ENCODE results near the gene ATP1B2.
"Not testable (repeated sequence)": the region's sequence is repeated elsewhere in the genome, so short reads cannot be mapped to it uniquely, and the experiment has no call there.

Gene ATP1B2

DNA sequence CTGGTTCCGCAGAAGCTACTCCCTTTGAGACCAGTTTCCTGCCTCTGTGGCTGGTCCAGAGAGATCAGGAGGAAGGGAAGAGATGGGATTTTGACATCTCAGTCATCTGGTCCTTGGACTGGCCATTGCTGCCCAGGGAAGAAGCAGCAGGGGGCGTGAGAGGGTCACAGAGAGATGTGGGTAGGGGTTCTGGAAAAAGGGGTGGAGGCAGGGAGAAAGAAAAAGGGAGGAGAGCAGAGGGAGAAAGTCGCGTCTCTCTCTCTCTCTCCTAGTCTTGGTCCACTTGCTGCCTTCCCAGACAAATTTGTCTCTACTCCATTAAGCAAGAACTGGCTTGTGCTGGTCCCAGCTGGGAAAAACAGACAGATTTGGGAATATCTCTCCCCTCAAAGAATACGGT lies 16.3 kb upstream of the ATP1B2 start:
- DNase-seq (ENCODE audit: low read depth, low spot score) = no peak

DNA sequence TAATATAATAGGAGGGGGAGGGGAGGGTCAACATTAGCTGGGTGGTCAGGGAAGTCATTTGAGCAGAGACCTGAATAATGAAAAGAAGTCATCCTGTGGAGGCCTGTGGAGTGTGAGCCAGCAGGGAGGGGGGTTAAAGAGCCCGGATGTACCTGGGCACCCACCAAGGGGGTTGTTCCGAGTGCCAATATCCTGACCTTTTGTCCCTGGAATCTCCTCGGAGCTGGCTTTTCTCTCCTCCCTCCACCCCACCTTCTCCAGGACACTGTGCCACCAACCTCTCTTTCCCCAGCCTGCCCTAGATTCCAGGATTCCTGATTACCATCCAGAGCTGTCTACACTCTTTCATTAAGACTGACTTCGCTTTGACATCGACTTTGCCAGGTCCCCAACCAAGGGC lies 14.6 kb upstream of the ATP1B2 start:
- no peak for DNase-seq (ENCODE audit: low read depth, low spot score)

DNA sequence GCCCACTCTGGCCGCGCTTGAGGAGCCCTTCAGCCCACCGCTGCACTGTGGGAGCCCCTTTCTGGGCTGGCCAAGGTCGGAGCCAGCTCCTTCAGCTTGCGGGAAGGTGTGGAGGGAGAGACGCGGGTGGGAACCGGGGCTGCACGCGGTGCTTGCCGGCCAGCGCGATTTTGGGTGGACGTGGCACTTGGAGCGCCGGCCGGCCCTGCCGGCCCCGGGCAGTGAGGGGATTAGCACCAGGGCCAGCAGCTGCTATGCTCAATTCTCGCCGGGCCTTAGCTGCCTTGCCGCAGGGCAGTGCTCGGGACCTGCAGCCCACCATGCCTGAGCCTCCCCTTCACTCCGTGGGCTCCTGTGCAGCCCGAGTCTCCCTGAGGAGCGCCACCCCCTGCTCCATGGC lies 9.9 kb upstream of the ATP1B2 start:
- no peak for DNase-seq (ENCODE audit: low read depth, low spot score)

DNA sequence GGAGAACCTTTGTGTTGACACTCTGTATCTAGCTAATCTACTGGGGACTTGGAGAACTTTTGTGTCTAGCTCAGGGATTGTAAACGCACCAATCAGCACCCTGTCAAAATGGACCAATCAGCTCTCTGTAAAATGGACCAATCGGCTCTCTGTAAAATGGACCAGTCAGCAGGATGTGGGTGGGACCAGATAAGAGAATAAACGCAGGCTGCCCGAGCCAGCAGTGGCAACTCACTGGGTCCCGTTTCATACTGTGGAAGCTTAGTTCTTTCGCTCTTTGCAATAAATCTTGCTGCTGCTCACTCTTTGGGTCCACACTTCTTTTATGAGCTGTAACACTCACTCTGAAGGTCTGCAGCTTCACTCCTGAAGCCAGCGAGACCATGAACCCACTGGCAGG lies 9.1 kb upstream of the ATP1B2 start:
- DNase-seq (ENCODE audit: low read depth, low spot score) = not testable (repeated sequence)

DNA sequence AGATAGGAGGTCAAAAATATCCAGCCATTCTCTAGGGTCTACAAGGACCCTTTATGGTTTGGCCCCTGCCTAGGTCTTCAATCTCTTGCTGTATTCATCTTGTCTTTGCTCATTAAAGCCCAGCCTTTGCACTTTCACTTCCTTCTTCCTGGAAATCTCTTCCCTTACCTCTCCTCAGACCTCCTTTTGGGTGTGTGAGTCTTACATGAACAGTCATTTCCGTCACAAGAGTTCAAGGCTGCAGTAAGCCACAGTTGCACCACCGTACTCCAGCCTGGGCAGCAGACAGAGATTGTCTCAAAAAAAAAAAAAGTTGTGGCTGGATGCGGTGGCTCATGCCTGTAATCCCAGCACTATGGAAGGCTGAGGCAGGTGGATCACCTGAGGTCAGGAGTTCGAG lies 6.0 kb upstream of the ATP1B2 start:
- no peak for DNase-seq (ENCODE audit: low read depth, low spot score)

DNA sequence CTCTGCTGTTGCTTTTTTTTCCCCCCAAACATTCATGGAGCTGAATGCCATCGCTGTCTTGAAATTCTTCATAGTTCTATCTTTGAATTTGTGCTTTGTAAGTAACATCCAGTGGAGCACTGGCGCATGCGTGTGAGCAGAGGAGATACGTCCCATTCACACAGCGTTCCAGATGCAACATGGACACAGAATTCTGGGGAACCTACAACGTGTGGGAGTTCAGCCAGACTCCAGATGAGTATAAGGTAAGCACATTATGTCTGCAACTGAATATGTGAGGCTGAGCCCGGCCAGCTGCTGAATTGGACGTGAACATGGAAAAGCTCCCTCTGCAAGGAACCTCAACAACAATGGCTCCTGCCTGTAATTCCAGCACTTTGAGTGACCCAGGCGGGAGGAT lies 4.3 kb upstream of the ATP1B2 start:
- no peak for DNase-seq (ENCODE audit: low read depth, low spot score)

DNA sequence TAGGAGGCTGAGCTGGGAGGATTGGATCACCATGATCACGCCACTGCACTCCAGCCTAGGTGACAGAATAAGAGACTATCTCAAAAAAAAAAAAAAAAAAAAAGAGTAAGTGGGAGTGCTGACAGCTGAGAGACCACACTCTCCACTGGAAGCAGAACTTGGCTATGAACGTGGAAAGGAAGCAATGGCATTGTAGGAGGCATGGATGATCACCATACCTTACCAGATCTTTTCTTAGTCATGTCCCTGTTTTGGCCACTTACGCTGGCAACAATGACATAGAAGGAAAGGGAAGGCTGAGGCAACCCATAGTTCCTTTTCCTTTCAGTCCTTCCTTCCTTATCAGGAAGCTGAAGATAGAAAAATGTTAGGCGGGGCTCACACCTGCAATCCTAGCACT lies 3.7 kb upstream of the ATP1B2 start:
- no peak for DNase-seq (ENCODE audit: low read depth, low spot score)

DNA sequence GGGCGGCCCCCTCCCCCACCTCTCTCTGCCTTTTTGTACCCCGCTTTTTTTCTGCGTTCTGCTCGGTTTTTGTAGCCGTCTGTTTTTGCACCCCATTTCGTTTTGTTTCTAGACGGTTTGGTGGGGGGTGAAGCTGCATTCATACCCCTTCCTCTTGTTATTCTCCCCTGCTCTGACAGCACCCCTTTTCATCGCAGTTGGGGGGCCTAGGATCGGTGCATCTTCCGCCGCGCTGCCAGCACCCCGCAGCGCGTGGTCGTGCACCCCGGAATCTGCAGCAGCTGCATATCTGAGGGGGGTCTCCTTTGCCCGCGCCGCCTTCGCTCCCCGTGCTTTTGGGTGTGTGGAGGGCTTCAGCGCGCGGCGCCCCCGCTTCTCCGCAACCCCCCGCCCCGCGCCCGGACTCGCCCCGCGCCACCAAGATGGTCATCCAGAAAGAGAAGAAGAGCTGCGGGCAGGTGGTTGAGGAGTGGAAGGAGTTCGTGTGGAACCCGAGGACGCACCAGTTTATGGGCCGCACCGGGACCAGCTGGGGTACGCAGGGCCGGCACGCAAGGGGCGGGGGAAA lies 455 bp downstream of the ATP1B2 start:
- no peak for DNase-seq (ENCODE audit: low read depth, low spot score)

DNA sequence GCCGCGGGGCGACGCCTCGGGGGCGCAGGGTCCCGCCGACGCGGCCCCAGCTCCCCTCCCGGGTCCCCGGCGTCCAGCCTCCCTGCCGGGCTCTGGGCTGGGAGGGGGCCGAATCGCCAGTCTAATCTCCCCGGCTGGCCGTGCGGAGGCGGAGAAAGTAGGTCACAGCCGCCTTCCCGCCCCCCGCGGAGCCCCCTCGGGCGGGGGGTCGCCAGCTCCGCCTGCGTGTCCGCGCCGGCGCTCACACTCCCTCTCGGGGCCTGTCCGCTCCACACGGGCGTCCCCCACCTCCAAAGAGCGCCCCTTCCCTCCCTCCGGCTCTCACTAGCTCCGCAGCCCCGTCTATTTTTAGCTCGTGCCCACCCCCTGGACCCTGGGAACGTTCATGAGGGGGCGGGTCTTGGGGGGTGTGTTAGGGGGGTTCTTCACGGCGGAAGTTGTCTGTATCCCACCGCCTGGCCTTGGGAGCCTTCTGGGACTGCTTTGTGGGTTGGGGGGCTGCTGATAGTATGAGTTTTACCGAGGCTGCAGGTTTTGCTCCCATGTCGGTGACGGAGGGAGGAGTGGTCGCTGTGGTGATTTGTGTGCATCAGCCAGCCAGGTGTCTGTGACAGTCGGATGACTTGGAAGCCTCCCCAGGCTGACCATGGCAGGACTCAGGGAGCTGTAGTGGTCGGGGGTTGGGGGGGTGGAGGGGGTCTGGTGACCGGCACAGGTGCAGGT lies 1.1 kb downstream of the ATP1B2 start:
- no peak for DNase-seq (ENCODE audit: low read depth, low spot score)

DNA sequence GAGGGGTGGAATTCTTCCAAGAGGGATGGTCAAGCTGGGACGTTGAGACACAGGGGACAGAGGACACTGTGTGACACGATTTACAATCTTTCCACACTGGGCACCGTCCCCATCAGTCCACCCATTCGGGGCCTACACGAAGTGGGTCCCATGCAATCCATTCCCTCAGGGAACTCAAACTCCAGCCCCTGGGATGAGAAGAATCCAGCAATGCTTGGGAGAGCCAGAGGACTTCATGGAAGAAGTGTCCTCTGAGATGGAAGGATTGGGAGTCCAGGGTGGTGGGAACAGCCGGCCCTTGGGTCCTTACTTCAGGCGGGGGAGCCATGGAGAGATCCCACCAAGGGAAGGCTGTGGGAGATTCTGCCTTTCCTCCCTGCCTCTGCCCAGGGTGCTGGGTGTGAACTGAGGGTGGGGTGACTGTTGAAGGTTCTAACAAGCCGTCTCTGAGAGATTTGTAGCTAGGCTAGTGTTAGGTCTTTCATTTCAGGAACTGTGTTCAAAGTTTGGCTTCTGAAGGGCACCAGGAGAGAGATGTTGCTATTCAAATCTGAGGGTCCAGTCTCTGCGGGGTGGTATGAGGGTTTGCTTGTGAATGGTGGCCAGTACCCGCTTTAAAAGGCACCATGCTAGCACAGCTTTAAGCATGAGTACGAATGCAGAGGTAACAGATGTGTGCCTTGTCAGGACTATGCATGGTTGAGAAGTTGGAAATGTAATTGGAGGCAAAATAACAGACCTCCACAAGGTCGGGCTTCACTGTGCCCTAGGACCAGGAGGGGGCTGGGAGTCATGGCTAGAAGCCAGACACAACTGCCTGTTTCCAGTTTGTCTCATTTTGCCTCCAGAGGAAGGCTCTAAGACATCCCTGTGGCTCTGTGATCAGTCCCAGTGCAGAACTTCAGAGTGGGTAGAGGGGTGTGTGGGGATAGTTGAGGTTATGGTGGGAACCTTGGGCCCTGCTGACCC lies 1.9 kb downstream of the ATP1B2 start:
- no peak for DNase-seq (ENCODE audit: low read depth, low spot score)

DNA sequence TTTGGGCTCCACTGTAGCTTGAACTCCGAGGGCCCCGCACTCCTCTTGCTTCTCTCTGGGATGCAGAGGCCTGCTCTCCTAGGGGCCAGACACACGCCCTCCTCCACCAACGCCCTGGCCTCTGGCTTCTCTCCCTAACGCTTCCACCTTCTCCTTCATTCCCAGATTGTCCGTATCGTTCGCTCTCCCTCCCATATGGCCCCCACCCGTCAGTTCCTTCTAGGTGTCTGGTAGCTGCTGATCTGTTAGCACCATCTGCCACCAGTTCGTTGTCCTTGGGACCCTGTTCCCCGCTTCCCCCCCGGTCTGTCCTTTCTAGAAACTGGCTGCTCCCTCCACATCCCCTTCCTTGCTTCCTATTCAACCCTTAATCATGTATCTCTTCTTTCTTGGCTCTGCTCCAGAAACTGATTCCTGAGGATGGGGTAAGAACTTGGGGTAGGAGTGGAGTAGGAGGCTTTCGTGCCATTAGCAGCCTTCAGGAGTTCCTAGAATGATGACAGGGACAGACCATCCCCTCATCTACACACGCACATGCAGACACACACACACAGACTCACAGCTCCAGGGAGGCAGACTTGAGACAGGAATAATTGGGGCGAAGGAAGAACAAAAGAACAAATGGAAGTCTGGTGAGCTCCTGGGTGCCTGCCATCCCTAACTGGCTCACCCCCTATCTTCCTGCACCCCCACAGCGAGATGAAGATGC lies 4.3 kb downstream of the ATP1B2 start:
- no peak for DNase-seq (ENCODE audit: low read depth, low spot score)

DNA sequence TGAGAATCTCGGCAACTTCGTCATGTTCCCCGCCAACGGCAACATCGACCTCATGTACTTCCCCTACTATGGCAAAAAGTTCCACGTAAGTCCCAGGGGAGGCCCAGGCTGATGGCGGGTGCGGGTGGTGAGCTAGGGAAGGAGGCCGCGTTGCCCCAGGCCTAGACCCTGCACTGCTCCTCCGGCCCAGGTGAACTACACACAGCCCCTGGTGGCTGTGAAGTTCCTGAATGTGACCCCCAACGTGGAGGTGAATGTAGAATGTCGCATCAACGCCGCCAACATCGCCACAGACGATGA lies 4.8 kb downstream of the ATP1B2 start:
- no peak for DNase-seq (ENCODE audit: low read depth, low spot score)

DNA sequence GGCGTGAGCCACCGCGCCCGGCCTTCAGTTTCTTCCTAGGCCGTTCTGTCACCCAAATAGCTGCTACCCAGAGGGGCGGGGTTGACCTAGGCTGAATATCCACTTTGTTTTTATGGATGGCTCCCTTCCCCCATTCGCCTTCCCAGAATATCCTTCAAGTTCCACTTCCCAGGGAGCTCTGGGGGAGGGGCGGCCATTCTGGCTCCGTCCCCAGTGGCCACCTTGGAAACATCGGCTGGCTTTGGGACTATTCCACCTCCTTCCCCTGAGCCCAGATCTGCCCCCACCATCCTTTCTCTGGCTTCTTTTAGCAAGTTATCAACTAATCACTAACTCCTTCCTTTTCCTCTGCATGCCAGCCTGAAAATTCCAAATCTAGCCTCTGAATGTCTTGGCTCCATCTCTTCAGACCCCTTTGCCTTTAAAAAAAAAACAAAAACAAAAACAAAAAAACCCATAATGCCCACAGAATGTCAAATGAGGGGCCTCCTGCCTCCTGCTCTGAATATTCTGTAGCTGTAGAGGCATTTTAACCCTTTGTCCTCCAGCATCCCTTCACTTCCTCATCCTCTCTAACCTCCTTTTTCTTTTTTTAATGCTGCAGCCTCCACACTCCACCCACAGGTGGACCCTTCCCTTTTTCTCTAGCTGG lies 6.4 kb downstream of the ATP1B2 start:
- DNase-seq (ENCODE audit: low read depth, low spot score) = no peak

DNA sequence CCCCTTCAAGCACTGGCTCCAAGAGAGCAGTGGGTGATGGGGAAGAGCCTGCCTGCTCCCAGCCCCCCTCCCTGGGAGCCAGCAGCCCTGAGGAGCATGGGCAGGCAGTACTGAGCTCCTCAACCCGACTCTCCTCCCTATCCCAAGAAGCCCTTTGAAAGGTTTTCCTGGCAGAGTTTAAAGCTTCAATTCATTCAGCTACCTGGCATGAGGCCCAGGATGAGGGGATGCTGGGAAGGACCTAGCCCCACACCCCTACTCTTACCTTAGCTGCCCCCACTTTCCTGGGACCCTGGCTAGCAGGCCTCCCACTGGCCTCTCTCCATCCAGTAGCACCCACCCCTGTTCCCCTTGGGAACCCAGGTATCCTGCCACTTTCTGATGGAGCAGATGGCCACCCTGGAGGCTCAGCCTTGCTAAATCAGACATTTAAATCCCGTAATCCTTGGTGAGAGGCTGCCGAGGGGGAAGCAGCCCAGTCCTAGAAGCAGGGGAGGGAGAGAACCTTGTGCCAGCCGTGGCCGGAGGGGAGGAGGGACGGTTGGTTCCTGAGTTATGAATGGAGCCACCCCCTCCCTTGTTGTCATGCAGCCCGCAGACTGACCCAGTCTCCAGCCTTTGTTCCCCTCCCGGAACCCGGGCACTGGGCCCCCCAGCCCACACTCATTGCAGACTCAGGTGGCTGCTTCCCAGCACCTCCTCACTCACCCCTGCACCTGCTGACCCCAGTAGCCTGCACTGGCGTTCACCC lies 17.1 kb downstream of the ATP1B2 start:
- DNase-seq (ENCODE audit: low read depth, low spot score) = no peak

DNA sequence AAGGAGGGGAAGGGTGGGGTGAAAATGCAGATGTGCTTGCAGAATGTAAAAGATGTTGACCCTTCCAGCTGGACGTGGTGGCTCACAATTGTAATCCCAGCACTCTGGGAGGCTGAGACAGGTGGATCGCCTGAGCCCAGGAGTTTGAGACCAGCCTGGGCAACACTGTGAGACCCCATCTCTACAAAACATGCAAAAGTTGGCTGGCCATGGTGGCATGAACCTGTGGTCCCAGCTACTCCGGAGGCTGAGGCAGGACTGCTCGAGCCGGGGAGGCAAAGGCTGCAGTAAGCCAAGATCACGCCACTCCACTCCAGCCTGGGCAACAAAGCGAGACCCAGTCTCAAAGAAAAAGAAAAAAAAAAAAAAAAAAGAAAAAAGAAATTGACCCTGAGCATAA lies 17.8 kb downstream of the ATP1B2 start:
- DNase-seq (ENCODE audit: low read depth, low spot score) = no peak

DNA sequence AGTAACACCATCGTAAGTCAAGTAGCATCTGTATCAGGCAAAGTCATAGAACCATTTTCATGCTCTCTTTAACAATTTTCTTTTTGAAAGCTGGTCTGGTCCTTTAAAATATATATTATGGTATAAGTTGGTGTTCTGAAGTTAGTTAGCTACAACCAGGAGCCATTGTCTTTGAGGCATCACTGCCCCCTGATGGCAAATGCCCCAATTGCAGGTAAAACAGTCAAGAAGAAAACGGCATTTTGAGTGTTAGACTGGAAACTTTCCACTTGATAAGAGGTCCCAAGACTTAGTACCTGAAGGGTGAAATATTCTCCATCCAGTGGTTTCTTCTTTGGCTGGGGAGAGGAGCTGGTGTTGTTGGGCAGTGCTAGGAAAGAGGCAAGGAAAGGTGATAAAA lies 22.5 kb downstream of the ATP1B2 start:
- no peak for DNase-seq (ENCODE audit: low read depth, low spot score)

DNA sequence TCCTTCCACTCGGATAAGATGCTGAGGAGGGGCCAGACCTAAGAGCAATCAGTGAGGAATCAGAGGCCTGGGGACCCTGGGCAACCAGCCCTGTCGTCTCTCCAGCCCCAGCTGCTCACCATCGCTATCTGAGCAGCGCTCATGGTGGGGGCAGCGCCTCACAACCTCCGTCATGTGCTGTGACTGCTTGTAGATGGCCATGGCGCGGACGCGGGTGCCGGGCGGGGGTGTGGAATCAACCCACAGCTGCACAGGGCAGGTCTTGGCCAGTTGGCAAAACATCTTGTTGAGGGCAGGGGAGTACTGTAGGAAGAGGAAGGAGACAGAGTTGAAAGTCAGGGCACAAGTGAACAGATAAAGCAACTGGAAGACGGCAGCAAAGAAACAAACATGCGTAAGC lies 24.2 kb downstream of the ATP1B2 start:
- no peak for DNase-seq (ENCODE audit: low read depth, low spot score)

DNA sequence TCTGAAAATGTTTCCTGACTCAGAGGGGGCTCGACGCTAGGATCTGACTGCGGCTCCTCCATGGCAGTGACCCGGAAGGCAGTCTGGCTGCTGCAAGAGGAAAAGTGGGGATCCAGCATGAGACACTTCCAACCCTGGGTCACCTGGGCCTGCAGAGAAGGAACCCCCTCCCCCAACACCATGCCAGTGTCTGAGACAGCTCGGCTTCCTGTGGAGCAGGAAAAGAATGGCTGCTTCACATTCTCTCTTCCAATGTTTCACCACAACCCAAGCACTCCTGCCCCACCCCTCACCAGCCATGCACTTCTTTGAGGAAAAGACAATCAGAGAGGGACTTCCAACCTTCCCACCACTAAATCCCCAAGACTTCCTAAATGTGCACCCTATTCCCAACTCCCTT lies 25.8 kb downstream of the ATP1B2 start:
- DNase-seq (ENCODE audit: low read depth, low spot score) = no peak

DNA sequence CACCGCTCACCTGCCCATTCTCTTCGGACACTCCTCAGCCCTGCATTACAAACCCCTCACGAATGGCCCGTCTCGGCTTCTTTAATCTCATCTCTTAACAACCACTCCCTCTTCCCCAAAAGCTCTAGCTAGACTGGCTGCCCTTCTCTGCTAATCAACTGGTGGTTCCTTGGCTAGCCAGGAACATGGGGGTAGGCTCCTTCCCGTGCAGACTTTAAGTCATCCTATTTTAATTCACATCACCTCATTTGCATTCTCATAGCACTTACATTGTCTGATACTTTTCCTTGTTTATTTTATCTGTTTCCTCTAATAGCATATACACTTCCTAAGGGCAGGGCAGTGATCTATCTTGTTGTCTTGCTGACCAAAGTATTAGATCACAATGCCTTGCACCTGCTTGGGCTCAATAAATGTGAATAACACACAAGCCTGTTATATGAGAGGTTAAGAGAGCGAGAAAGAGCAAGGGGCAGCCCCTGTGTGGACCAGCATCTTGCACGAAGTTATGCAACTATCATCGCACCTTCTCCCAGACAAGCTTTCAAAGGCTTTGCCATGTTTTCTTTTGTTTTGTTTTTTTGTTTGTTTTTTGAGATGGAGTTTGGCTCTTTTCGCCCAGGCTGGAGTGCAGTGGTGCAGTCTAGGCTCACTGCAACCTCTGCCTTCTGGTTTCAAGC lies 26.8 kb downstream of the ATP1B2 start:
- no peak for DNase-seq (ENCODE audit: low read depth, low spot score)

DNA sequence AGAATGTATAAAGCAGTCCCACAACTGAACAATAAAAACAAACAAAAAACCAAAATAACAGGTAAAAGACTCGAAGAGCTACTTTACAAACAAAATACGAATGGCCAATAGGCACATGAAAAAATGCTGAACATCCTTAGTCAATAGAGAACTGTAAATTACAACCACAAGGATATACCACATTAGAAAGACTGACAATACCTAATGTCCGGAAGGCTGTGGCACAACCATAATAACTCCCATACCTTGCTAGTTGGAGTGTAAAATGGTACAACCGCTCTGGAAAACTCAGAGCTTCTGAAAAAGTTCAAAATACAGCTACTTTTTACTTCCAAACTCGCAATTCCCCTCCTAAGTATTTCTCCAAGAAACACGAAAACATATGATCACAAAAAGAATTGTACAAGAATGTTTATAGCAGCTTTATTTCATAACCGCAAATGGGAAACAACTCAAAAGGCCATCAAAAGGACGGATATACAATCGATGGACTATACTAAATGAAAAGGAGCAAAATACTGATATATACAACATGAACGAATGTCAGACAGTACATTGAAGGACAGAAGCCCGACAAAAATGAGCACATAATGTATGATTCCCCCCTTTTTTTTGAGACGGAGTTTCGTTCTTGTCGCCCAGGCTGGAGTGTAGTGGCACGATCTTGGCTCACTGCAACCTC lies 34.3 kb downstream of the ATP1B2 start:
- no peak for DNase-seq (ENCODE audit: low read depth, low spot score)

Measured in activated CD4-positive, CD25-positive, alpha-beta regulatory T cell treated with anti-CD3 and anti-CD28 coated beads, Interleukin-2, amount 50 U/mL, for 16 hours (primary cell).